ENCODE data around the gene POLD1. TPM values are rescaled to one million over a fixed set of nuclear protein-coding genes. Genes with fewer than 3 reads are reported as not detected.
"Not testable (repeated sequence)": the region's sequence is repeated elsewhere in the genome, so short reads cannot be mapped to it uniquely, and the experiment has no call there.

The POLD1 gene
- total RNA-seq, 2 experiments from 2014 or later = 158 to 215 TPM

GRCh38 chr19:50387176-50387867, 3.2 kb downstream of the POLD1 start:
- ATAC-seq (no peak), DNase-seq (no peak)
- Mint-ChIP-seq H3K4me1 (peaks cover 37% of the 10 kb centered on the region), H3K9me3 (ENCODE audit: low read depth) (no peaks in the 10 kb centered on the region), H3K27ac (no peak overlapping the region), H3K36me3 (peaks cover 35% of the 10 kb centered on the region), H3K4me3 (no peak overlapping the region), H3K27me3 (no peaks in the 10 kb centered on the region)
- CTCF ChIA-PET = interaction anchor here (1.2 to 2.9 kb wide), 2 partner anchors 30 to 74 kb away, joined by 4 to 10 read pairs; no protein-coding TSS in a partner anchor

GRCh38 chr19:50387868-50388245, 3.7 kb downstream of the POLD1 start:
- H3K36me3 Mint-ChIP-seq = peaks cover 39% of the 10 kb centered on the region
- peaks cover 37% of the 10 kb centered on the region for H3K4me1 Mint-ChIP-seq
- CTCF ChIA-PET = interaction anchor here (2.9 kb wide), 1 partner anchor 30 kb away, joined by 10 read pairs; no protein-coding TSS in a partner anchor
- H3K27ac Mint-ChIP-seq = no peak overlapping the region
- DNase-seq = no peak
- H3K27me3 Mint-ChIP-seq = no peaks in the 10 kb centered on the region
- ATAC-seq = no peak
- no peak overlapping the region for H3K4me3 Mint-ChIP-seq
- H3K9me3 Mint-ChIP-seq (ENCODE audit: low read depth) = no peaks in the 10 kb centered on the region

GRCh38 chr19:50390295-50390694, 6.1 kb downstream of the POLD1 start:
- H3K9me3 Mint-ChIP-seq (ENCODE audit: low read depth); ATAC-seq; DNase-seq; H3K27ac Mint-ChIP-seq; H3K27me3 Mint-ChIP-seq; H3K4me3 Mint-ChIP-seq; CTCF ChIA-PET: not testable (repeated sequence)
- Mint-ChIP-seq H3K4me1 (peaks cover 19% of the 10 kb centered on the region), H3K36me3 (peaks cover 48% of the 10 kb centered on the region)

DNA sequence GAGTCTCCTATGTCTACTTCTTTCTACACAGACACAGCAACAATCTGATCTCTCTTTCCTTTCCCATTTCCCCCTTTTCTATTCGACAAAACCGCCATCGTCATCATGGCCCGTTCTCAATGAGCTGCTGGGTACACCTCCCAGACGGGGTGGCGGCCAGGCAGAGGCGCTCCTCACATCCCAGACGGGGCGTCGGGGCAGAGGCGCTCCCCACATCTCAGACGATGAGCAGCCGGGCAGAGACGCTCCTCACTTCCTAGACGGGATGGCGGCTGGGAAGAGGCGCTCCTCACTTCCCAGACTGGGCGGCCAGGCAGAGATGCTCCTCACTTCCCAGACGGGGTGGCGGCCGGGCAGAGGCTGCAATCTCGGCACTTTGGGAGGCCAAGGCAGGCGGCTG, 6.8 kb downstream of the POLD1 start:
- H3K27me3 Mint-ChIP-seq; ATAC-seq; H3K4me3 Mint-ChIP-seq; DNase-seq; H3K9me3 Mint-ChIP-seq (ENCODE audit: low read depth); H3K27ac Mint-ChIP-seq; CTCF ChIA-PET: not testable (repeated sequence)
- Mint-ChIP-seq H3K36me3 (peaks cover 49% of the 10 kb centered on the region), H3K4me1 (peaks cover 16% of the 10 kb centered on the region)

DNA sequence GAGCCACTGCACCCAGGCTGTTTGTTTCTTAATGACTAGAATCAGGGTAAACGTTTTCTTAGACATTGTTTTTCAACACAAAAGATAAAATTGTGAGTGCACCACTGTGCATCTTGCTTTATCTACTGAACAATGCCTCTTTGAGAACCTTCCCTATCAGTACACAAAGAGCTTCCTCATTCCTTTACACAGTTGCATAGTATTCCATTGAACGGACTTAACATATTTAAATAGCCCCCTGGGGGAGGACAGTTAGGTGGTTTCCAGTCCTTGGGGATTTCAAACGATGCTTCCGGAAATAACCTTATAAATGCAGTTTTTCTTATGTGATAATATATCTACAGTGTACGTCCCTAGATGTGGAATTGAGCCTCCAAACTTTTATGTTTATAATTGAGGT, 8.6 kb downstream of the POLD1 start:
- CTCF ChIA-PET = interaction anchor here (1.0 kb wide), 1 partner anchor 35 kb away, joined by 3 read pairs; no protein-coding TSS in a partner anchor
- Mint-ChIP-seq H3K4me1 (peaks cover 5% of the 10 kb centered on the region), H3K4me3 (no peak overlapping the region), H3K36me3 (peaks cover 43% of the 10 kb centered on the region), H3K27me3 (no peaks in the 10 kb centered on the region), H3K27ac (no peak overlapping the region), H3K9me3 (ENCODE audit: low read depth) (no peaks in the 10 kb centered on the region)
- ATAC-seq (no peak), DNase-seq (no peak)

GRCh38 chr19:50393589-50393988, 9.4 kb downstream of the POLD1 start:
- H3K36me3 Mint-ChIP-seq = peaks cover 41% of the 10 kb centered on the region
- ATAC-seq = no peak
- CTCF ChIA-PET = no interaction called here

DNA sequence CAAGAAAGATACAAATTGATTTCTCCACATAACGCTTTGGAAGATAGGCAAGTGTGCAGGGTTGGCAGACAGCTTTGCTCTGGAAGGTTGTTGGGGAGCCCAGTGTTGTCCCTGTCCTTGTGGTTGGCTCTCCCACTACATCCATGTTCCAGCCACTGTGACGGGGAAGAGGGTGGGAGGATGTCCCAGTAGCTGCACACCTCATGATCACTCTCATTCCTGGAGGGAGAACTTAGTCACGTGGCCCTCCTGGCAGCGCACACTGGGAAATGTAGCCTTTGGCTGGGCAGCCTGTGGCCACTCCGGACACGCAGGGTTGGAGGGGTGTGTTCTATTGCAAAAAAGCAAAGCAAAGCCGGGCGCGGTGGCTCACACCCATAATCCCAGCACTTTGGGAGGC, 9.9 kb downstream of the POLD1 start:
- H3K27me3 Mint-ChIP-seq = no peaks in the 10 kb centered on the region
- peaks cover 2% of the 10 kb centered on the region for H3K4me1 Mint-ChIP-seq
- CTCF ChIA-PET = no interaction called here
- H3K27ac Mint-ChIP-seq = no peak overlapping the region
- DNase-seq = no peak
- no peak for ATAC-seq
- H3K9me3 Mint-ChIP-seq (ENCODE audit: low read depth) = no peaks in the 10 kb centered on the region
- peaks cover 42% of the 10 kb centered on the region for H3K36me3 Mint-ChIP-seq
- H3K4me3 Mint-ChIP-seq = no peak overlapping the region

More at GRCh38 chr19:50393589-50393988, 9.4 kb downstream of the POLD1 start:
- H3K27me3 Mint-ChIP-seq = no peaks in the 10 kb centered on the region
- H3K9me3 Mint-ChIP-seq (ENCODE audit: low read depth) = no peaks in the 10 kb centered on the region
- DNase-seq = no peak
- H3K27ac Mint-ChIP-seq = no peak overlapping the region
- H3K4me1 Mint-ChIP-seq = peaks cover 2% of the 10 kb centered on the region
- H3K4me3 Mint-ChIP-seq = no peak overlapping the region

GRCh38 chr19:50398675-50399367, 14.7 kb downstream of the POLD1 start:
- Mint-ChIP-seq H3K4me1 (peaks cover 2% of the 10 kb centered on the region), H3K36me3 (peaks cover 28% of the 10 kb centered on the region)
- no peak for ATAC-seq

GRCh38 chr19:50399368-50399745, 15.2 kb downstream of the POLD1 start:
- Mint-ChIP-seq H3K4me3 (no peak overlapping the region), H3K27ac (no peak overlapping the region), H3K9me3 (ENCODE audit: low read depth) (no peaks in the 10 kb centered on the region), H3K27me3 (no peaks in the 10 kb centered on the region), H3K4me1 (peaks cover 2% of the 10 kb centered on the region), H3K36me3 (peaks cover 29% of the 10 kb centered on the region)
- CTCF ChIA-PET = no interaction called here
- ATAC-seq (no peak), DNase-seq (no peak)

More at GRCh38 chr19:50398675-50399367, 14.7 kb downstream of the POLD1 start:
- no peak overlapping the region for H3K27ac Mint-ChIP-seq
- H3K9me3 Mint-ChIP-seq (ENCODE audit: low read depth) = no peaks in the 10 kb centered on the region
- H3K4me3 Mint-ChIP-seq = no peak overlapping the region
- no peaks in the 10 kb centered on the region for H3K27me3 Mint-ChIP-seq
- CTCF ChIA-PET = interaction anchor here (0.9 to 1.0 kb wide), 2 partner anchors 14 to 42 kb away, joined by 3 read pairs; partner anchors contain the start of gene POLD1
- DNase-seq = no peak

DNA sequence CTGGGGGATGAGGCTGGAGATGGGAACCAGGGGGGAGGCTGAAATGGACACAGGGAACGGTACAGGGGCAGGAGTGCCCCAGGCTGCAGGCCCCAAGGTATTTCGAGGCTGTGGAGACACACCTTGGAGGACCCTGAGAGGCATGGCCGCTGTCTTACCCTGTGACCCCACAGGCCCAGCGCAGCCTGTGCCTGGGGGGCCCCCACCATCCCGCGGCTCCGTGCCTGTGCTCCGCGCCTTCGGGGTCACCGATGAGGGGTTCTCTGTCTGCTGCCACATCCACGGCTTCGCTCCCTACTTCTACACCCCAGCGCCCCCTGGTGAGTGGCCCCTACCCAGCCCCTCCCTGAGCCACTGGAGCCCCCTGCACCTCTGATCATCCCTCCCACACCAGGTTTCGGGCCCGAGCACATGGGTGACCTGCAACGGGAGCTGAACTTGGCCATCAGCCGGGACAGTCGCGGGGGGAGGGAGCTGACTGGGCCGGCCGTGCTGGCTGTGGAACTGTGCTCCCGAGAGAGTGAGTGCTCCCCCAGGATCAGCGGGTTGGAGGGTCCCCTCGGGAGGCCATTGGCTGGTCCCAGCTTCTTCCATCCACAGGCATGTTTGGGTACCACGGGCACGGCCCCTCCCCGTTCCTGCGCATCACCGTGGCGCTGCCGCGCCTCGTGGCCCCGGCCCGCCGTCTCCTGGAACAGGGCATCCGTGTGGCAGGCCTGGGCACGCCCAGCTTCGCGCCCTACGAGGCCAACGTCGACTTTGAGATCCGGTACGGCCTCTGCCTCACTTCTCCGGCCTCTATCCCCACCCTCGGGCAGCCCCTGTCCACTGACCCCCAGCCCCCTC, 17.7 kb downstream of the POLD1 start:
- Mint-ChIP-seq H3K36me3 (peaks cover 29% of the 10 kb centered on the region), H3K4me1 (no peaks in the 10 kb centered on the region), H3K27ac (no peak overlapping the region), H3K27me3 (no peaks in the 10 kb centered on the region), H3K9me3 (ENCODE audit: low read depth) (no peaks in the 10 kb centered on the region), H3K4me3 (no peak overlapping the region)
- DNase-seq = no peak
- CTCF ChIA-PET = no interaction called here
- ATAC-seq = no peak

- peaks cover 29% of the 10 kb centered on the region for H3K36me3 Mint-ChIP-seq
- ATAC-seq (no peak), DNase-seq (no peak)
- no peaks in the 10 kb centered on the region for H3K4me1 Mint-ChIP-seq
- no peak overlapping the region for H3K4me3 Mint-ChIP-seq
- no peaks in the 10 kb centered on the region for H3K9me3 Mint-ChIP-seq (ENCODE audit: low read depth)
- no peaks in the 10 kb centered on the region for H3K27me3 Mint-ChIP-seq
- H3K27ac Mint-ChIP-seq = no peak overlapping the region
- CTCF ChIA-PET = no interaction called here
These were observed 18.6 kb downstream of the POLD1 start for GRCh38 chr19:50402544-50403301.

GRCh38 chr19:50406156-50406820, 22.1 kb downstream of the POLD1 start:
- Mint-ChIP-seq H3K4me3 (no peak overlapping the region), H3K4me1 (no peaks in the 10 kb centered on the region), H3K27me3 (no peaks in the 10 kb centered on the region), H3K9me3 (ENCODE audit: low read depth) (no peaks in the 10 kb centered on the region), H3K27ac (no peak overlapping the region), H3K36me3 (peaks cover 29% of the 10 kb centered on the region)
- no peak for ATAC-seq
- no peak for DNase-seq
- CTCF ChIA-PET = interaction anchor here (0.5 kb wide), 1 partner anchor 383 kb away, joined by 3 read pairs; no protein-coding TSS in a partner anchor
